H9 (cell line): ENCODE results near the gene EPHB2. TPM values are rescaled to one million over a fixed set of nuclear protein-coding genes. Genes with fewer than 3 reads are reported as not detected.
A peak's percentile ranks its signal among the peaks of the same experiment; 100 is the strongest.

ENCODE experiments used
- DNase-seq: peaks from one replicate; pipeline ENCODE4 v3.0.0-alpha.2; 2017
- H2AFZ ChIP-seq: one replicate; pipeline ENCODE4 v1.6.1; 2013; ENCODE audit warnings: mild to moderate bottlenecking, low read length, control low read depth, moderate library complexity
- H2AK5ac ChIP-seq: 2 replicates; pipeline ENCODE4 v1.6.1; 2013; ENCODE audit warnings: low read length, control low read depth, mixed read lengths; ENCODE audit not compliant: insufficient read length
- H2BK120ac ChIP-seq: one replicate; pipeline ENCODE4 v1.6.1; 2013; ENCODE audit warnings: low read depth, mild to moderate bottlenecking, low read length, control low read depth, inconsistent platforms; ENCODE audit not compliant: poor library complexity, severe bottlenecking
- H2BK12ac ChIP-seq: 2 replicates; pipeline ENCODE4 v1.6.1; 2013; ENCODE audit warnings: low read length, control low read depth, mixed read lengths, low read depth; ENCODE audit not compliant: insufficient read length
- H2BK15ac ChIP-seq: 2 replicates; pipeline ENCODE4 v1.6.1; 2013; ENCODE audit warnings: low read depth, low read length, control low read depth
- H2BK20ac ChIP-seq: one replicate; pipeline ENCODE4 v1.6.1; 2013; ENCODE audit warnings: low read depth, mild to moderate bottlenecking, low read length, control low read depth, inconsistent platforms; ENCODE audit not compliant: poor library complexity, severe bottlenecking
- H2BK5ac ChIP-seq: 2 replicates; pipeline ENCODE4 v1.6.1; 2013; ENCODE audit warnings: low read length, control low read depth, mixed read lengths; ENCODE audit not compliant: insufficient read length
- H3K14ac ChIP-seq: 2 replicates; pipeline ENCODE4 v1.6.1; 2013; ENCODE audit warnings: low read length, control low read depth; ENCODE audit not compliant: insufficient read depth
- H3K18ac ChIP-seq: 2 replicates; pipeline ENCODE4 v1.6.1; 2013; ENCODE audit warnings: low read depth, mild to moderate bottlenecking, mixed read lengths, low read length, control low read depth; ENCODE audit not compliant: insufficient read length
- H3K23ac ChIP-seq: 2 replicates; pipeline ENCODE4 v1.6.1; 2013; ENCODE audit warnings: low read length, control low read depth, mixed read lengths, low read depth; ENCODE audit not compliant: insufficient read length
- H3K23me2 ChIP-seq: 2 replicates; pipeline ENCODE4 v1.6.1; 2013; ENCODE audit warnings: low read depth, mild to moderate bottlenecking, mixed read lengths, low read length, control low read depth; ENCODE audit not compliant: insufficient read length, poor library complexity, severe bottlenecking
- H3K27ac ChIP-seq: 2 replicates; pipeline ENCODE4 v1.5.1; 2013; ENCODE audit warnings: low read length, control low read depth, mixed read lengths, low read depth; ENCODE audit not compliant: insufficient read length
- H3K27me3 ChIP-seq: 2 replicates; pipeline ENCODE4 v1.6.1; 2013; ENCODE audit warnings: low read length, control low read depth, inconsistent platforms; ENCODE audit not compliant: insufficient read depth
- H3K4ac ChIP-seq: 2 replicates; pipeline ENCODE4 v1.6.1; 2013; ENCODE audit warnings: low read depth, mild to moderate bottlenecking, control low read depth, inconsistent platforms, low read length, moderate library complexity
- H3K4me1 ChIP-seq: 2 replicates; pipeline ENCODE4 v1.6.1; 2013; ENCODE audit warnings: low read length, control low read depth, inconsistent platforms; ENCODE audit not compliant: insufficient read depth
- H3K4me2 ChIP-seq: 2 replicates; pipeline ENCODE4 v1.6.1; 2013; ENCODE audit warnings: low read length, control low read depth, mixed read lengths; ENCODE audit not compliant: insufficient read length, insufficient read depth
- H3K56ac ChIP-seq: 2 replicates; pipeline ENCODE4 v1.6.1; 2013; ENCODE audit warnings: low read depth, mild to moderate bottlenecking, mixed read lengths, low read length, control low read depth; ENCODE audit not compliant: insufficient read length
- H3K79me1 ChIP-seq: 2 replicates; pipeline ENCODE4 v1.6.1; 2013; ENCODE audit warnings: low read depth, mild to moderate bottlenecking, moderate library complexity, low read length, control low read depth, inconsistent platforms; ENCODE audit not compliant: insufficient read depth, poor library complexity, severe bottlenecking
- H3K79me2 ChIP-seq: 2 replicates; pipeline ENCODE4 v1.6.1; 2013; ENCODE audit warnings: low read length, control low read depth, inconsistent platforms; ENCODE audit not compliant: insufficient read depth
- H3K9ac ChIP-seq: 2 replicates; pipeline ENCODE4 v1.6.1; 2013; ENCODE audit warnings: low read length, control low read depth, mixed read lengths; ENCODE audit not compliant: insufficient read length; ENCODE audit errors: extremely low read depth
- H3K9me3 ChIP-seq: one replicate; pipeline ENCODE4 v1.6.1; 2013; ENCODE audit warnings: low read depth, low read length, inconsistent platforms; ENCODE audit not compliant: control insufficient read depth
- H3T11ph ChIP-seq: one replicate; pipeline ENCODE4 v1.6.1; 2013; ENCODE audit warnings: mild to moderate bottlenecking, low read length, control low read depth, inconsistent platforms
- H4K20me1 ChIP-seq: one replicate; pipeline ENCODE4 v1.6.1; 2013; ENCODE audit not compliant: control insufficient read depth, insufficient read length, insufficient read depth
- H4K5ac ChIP-seq: 2 replicates; pipeline ENCODE4 v1.6.1; 2013; ENCODE audit warnings: low read depth, mild to moderate bottlenecking, mixed read lengths, low read length, control low read depth; ENCODE audit not compliant: insufficient read length
- H4K8ac ChIP-seq: replicated peaks from 2 replicates; pipeline ENCODE4 v1.6.1; 2013; ENCODE audit warnings: low read length, control low read depth, mixed read lengths, low read depth; ENCODE audit not compliant: insufficient read length
- H4K91ac ChIP-seq: 2 replicates; pipeline ENCODE4 v1.6.1; 2013; ENCODE audit warnings: low read depth, mild to moderate bottlenecking, moderate library complexity, mixed read lengths, low read length, control low read depth; ENCODE audit not compliant: insufficient read length
- H3K27ac Mint-ChIP-seq, 3 experiments: 2 replicates in 2 of 3; 3 replicates in 1 of 3; pipeline ENCODE4 v1.8.0; 2020 to 2021; ENCODE audit warnings: mixed read lengths in 3 of 3, mild to moderate bottlenecking in 1 of 3, moderate library complexity in 1 of 3
- H3K27me3 Mint-ChIP-seq: 2 replicates; pipeline ENCODE4 v1.8.0; 2021; ENCODE audit warnings: low read depth, mild to moderate bottlenecking, moderate library complexity, mixed read lengths
- H3K36me3 Mint-ChIP-seq, 3 experiments: 2 replicates in 2 of 3; 3 replicates in 1 of 3; pipeline ENCODE4 v1.8.0; 2020 to 2021; ENCODE audit warnings: low read depth in 3 of 3, mixed read lengths in 3 of 3; ENCODE audit not compliant: insufficient read depth in 1 of 3
- H3K4me1 Mint-ChIP-seq, 2 experiments: 2 replicates each; pipeline ENCODE4 v1.8.0; 2020; ENCODE audit warnings: mixed read lengths in 2 of 2
- H3K4me3 Mint-ChIP-seq, 2 experiments: 2 replicates in 1 of 2; 3 replicates in 1 of 2; pipeline ENCODE4 v1.8.0; 2020 to 2021; ENCODE audit warnings: mild to moderate bottlenecking in 2 of 2, mixed read lengths in 2 of 2, moderate library complexity in 1 of 2
- H3K9me3 Mint-ChIP-seq, 2 experiments: 2 replicates in 1 of 2; 3 replicates in 1 of 2; pipeline ENCODE4 v1.8.0; 2020; ENCODE audit warnings: mild to moderate bottlenecking in 2 of 2, mixed read lengths in 2 of 2, moderate library complexity in 1 of 2
- WGBS: extraction: QIAGEN DNeasy Blood & Tissue Kit; methylation state at CpG from one replicate; pipeline ENCODE4 v1.1.7; 2013; ENCODE audit warnings: missing lambda C conversion rate, low lambda C conversion rate, mixed read lengths; ENCODE audit not compliant: insufficient read length; ENCODE audit errors: extremely low coverage; 5-methylcytosine and 5-hydroxymethylcytosine counted together
- total RNA-seq: library from RNA; stranded (reverse); gene quantifications from 2 replicates; pipeline ENCODE4 v1.2.1, GENCODE V29; 2021
- TF ChIP-seq, protein P1 (sequence below): fragments of 200-600 bp; sonication (generic); conservative IDR thresholded peaks from 3 replicates; pipeline ENCODE4 v1.8.0; 2021; ENCODE audit warnings: antibody characterized with exemption, mild to moderate bottlenecking

Gene EPHB2
- total RNA-seq, 1 experiment from 2014 or later: 9.5 TPM

DNA sequence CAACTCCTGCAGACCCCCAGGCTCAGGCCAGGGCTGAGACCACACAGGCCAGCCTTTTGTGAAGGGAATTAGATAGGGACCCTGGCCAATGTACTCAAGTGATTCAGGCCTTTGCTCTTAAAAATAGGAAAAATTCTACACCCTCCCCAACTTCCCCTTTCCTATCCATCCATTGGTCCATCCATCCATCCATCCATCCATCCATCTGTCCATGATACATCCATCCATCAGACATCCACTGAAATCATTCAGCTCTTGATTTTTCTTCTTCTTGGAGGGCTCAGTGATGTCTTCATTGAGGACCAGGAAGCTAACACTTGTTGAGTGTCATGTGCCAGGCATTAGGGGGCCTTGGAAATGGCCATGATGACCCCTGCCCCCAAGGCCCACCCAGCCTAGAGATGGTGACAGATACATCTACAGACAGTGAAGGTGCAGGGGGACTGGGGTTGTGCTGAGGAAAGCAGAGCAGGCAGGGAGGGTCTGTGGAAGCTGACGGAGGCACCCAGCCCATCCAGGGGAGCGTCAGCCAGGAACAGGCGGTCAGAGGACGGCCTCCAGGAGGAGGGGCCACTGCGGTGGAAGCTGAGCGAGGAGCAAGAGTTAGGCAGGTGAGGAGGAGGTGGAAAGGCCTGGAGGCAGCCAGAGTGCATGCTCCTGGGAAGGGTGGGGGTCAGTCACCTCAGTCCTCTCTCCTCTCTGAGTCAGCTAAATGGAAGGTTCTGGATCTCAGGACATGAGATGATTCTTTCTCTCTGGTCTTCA lies 81.9 kb downstream of the EPHB2 start:
- peak overlapping the region in 1 of 3 experiments; percentile 90; a peak in 2 of 7 replicates for H3K27ac Mint-ChIP-seq
- TF ChIP-seq, protein P1, sequence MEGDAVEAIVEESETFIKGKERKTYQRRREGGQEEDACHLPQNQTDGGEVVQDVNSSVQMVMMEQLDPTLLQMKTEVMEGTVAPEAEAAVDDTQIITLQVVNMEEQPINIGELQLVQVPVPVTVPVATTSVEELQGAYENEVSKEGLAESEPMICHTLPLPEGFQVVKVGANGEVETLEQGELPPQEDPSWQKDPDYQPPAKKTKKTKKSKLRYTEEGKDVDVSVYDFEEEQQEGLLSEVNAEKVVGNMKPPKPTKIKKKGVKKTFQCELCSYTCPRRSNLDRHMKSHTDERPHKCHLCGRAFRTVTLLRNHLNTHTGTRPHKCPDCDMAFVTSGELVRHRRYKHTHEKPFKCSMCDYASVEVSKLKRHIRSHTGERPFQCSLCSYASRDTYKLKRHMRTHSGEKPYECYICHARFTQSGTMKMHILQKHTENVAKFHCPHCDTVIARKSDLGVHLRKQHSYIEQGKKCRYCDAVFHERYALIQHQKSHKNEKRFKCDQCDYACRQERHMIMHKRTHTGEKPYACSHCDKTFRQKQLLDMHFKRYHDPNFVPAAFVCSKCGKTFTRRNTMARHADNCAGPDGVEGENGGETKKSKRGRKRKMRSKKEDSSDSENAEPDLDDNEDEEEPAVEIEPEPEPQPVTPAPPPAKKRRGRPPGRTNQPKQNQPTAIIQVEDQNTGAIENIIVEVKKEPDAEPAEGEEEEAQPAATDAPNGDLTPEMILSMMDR: no peak

More for the DNA sequence above, 81.9 kb downstream of the EPHB2 start:
- Histone ChIP-seq H2BK20ac (no peak overlapping the region), H2BK120ac (no peak overlapping the region), H3K4ac (no peak overlapping the region), H4K5ac (no peak overlapping the region), H4K8ac (no peak overlapping the region), H3K23me2 (no peaks in the 10 kb centered on the region), H3K18ac (no peak overlapping the region), H3K79me2 (no peaks in the 10 kb centered on the region), H3K4me2 (no peak overlapping the region), H3K4me1 (peaks cover 2% of the 10 kb centered on the region; the same call in 1 of the 2 replicates), H3K14ac (no peak overlapping the region), H2AFZ (no peak overlapping the region), H3K27me3 (no peaks in the 10 kb centered on the region), H2BK15ac (no peak overlapping the region), H2BK5ac (no peak overlapping the region), H4K20me1 (no peaks in the 10 kb centered on the region), H3K56ac (no peak overlapping the region), H3K9ac (no peak overlapping the region), H3K9me3 (no peaks in the 10 kb centered on the region), H3K27ac (no peak overlapping the region), H3T11ph (no peak overlapping the region), H2BK12ac (no peak overlapping the region), H3K23ac (no peak overlapping the region), H3K79me1 (no peaks in the 10 kb centered on the region), H4K91ac (no peak overlapping the region), H2AK5ac (no peak overlapping the region)
- H3K27me3 Mint-ChIP-seq: no peaks in the 10 kb centered on the region
- DNase-seq: peak; percentile 77
- H3K36me3 Mint-ChIP-seq: no peaks in the 10 kb centered on the region; a peak in 2 of 7 replicates
- no CpG with 5 or more reads among the region's 6 CpGs for WGBS
- H3K4me3 Mint-ChIP-seq: no peak overlapping the region; a peak in 1 of 5 replicates
- H3K9me3 Mint-ChIP-seq: no peaks in the 10 kb centered on the region
- peaks cover 38 to 65% of the 10 kb centered on the region in 2 experiments for H3K4me1 Mint-ChIP-seq
